HepG2 (cell line): Measurements from ENCODE around the gene UTS2R. TPM values are rescaled to one million over a fixed set of nuclear protein-coding genes. Genes with fewer than 3 reads are reported as not detected.

Experiments
- ATAC-seq: fragments of 200-7000 bp; cut with Tn5 transposase; 3 replicates; pipeline ENCODE4 v1.9.1; 2020; ENCODE audit warnings: mild to moderate bottlenecking, moderate library complexity
- BruUV-seq: library from RNA; stranded (reverse); fragments of 400-500 nt; replicated peaks from 2 replicates; lab custom pipeline; 2021; lab: Mats Ljungman, UMichigan
- CTCF ChIA-PET: fragments of 300-600 bp; formaldehyde crosslinking; extraction: SDS; loops from one replicate; lab custom pipeline; 2021; ENCODE audit warnings: low total read pairs, inconsistent platforms, low intra/inter-chr PET ratio; lab: Yijun Ruan, JAX
- POLR2A ChIA-PET: fragments of 350-600 bp; sonication (Branson Sonifier 250); formaldehyde crosslinking; loops from one replicate; lab custom pipeline; 2020; ENCODE audit warnings: antibody characterized with exemption, inconsistent platforms; lab: Yijun Ruan, JAX
- DNase-seq: peaks from one replicate; pipeline ENCODE4 v3.0.0-alpha.2; 2015; ENCODE audit warnings: low spot score
- FAIRE-seq: peaks from 3 replicates; lab custom pipeline; 2011; peaks lifted over from hg19 to GRCh38; lab: Jason Lieb, UNC
- H2AFZ ChIP-seq: one replicate; pipeline ENCODE4 v1.6.1; 2011; ENCODE audit warnings: low read length, inconsistent platforms
- H3K27ac ChIP-seq: fragments of 300-600 bp; 3 replicates; pipeline ENCODE4 v1.8.0; 2011; ENCODE audit warnings: mixed run types, mild to moderate bottlenecking, mixed read lengths, low read length, inconsistent platforms; ENCODE audit not compliant: insufficient read depth; ENCODE audit errors: extremely low read length
- H3K27me3 ChIP-seq, 2 experiments: fragments of 200-600 bp in 1 of 2; 2 replicates in 1 of 2; 3 replicates in 1 of 2; pipeline versions ENCODE4 v1.6.0 to v1.8.0; 2011; ENCODE audit warnings: low read length in 2 of 2, mild to moderate bottlenecking in 2 of 2, moderate library complexity in 2 of 2, inconsistent platforms in 1 of 2; ENCODE audit not compliant: insufficient read depth in 2 of 2, control insufficient read depth in 1 of 2
- H3K36me3 ChIP-seq, 2 experiments: fragments of 200-600 bp in 1 of 2; replicated peaks in 1 of 2; 2 replicates in 1 of 2; 3 replicates in 1 of 2; pipeline versions ENCODE4 v1.5.1 to v1.8.0; 2011; ENCODE audit warnings: low read length in 2 of 2, inconsistent platforms in 1 of 2; ENCODE audit not compliant: insufficient read depth in 2 of 2, control insufficient read depth in 1 of 2
- H3K4me1 ChIP-seq: 2 replicates; pipeline ENCODE4 v1.5.1; 2012; ENCODE audit warnings: low read length, inconsistent platforms; ENCODE audit not compliant: insufficient read depth
- H3K4me2 ChIP-seq: 2 replicates; pipeline ENCODE4 v1.6.0; 2011; ENCODE audit warnings: low read depth, low read length, inconsistent platforms
- H3K4me3 ChIP-seq, 3 experiments: fragments of 200-600 bp in 1 of 3; sonication (generic), shearing (Covaris generic) in 1 of 3; replicated peaks in 1 of 3; 2 replicates each; pipeline ENCODE4 v1.5.1; 2011 to 2016; ENCODE audit warnings: low read length in 3 of 3, inconsistent platforms in 2 of 3, low read depth in 2 of 3, mild to moderate bottlenecking in 2 of 3, control low read depth in 1 of 3, mixed read lengths in 1 of 3; ENCODE audit not compliant: insufficient read depth in 1 of 3
- H3K79me2 ChIP-seq: one replicate; pipeline ENCODE4 v1.6.1; 2011; ENCODE audit warnings: low read length, inconsistent platforms; ENCODE audit not compliant: insufficient read depth
- H3K9ac ChIP-seq: 2 replicates; pipeline ENCODE4 v1.6.0; 2011; ENCODE audit warnings: mild to moderate bottlenecking, low read depth, low read length, inconsistent platforms; ENCODE audit not compliant: insufficient read depth
- H3K9me3 ChIP-seq: 2 replicates; pipeline ENCODE4 v1.5.1; 2012; ENCODE audit warnings: mild to moderate bottlenecking, low read length
- H4K20me1 ChIP-seq: 2 replicates; pipeline ENCODE4 v1.6.0; 2011; ENCODE audit warnings: inconsistent platforms, mild to moderate bottlenecking, low read length, moderate library complexity; ENCODE audit not compliant: insufficient read depth
- ATF6 ChIP-seq: sonication (generic); formaldehyde crosslinking; conservative IDR thresholded peaks from 2 replicates; pipeline ENCODE4 v1.4.0; 2020; ENCODE audit warnings: missing genetic modification reagents
- BRD4 ChIP-seq: sonication (generic); formaldehyde crosslinking; IDR thresholded peaks from 2 replicates; pipeline ENCODE4 v1.4.0; 2020; ENCODE audit warnings: missing genetic modification reagents
- KDM2A ChIP-seq: sonication (generic); formaldehyde crosslinking; IDR thresholded peaks from 2 replicates; pipeline ENCODE4 v1.4.0; 2020; ENCODE audit warnings: low read depth, missing genetic modification reagents, borderline replicate concordance
- PHF21A ChIP-seq: sonication (generic); formaldehyde crosslinking; IDR thresholded peaks from 2 replicates; pipeline ENCODE4 v1.5.0; 2020; ENCODE audit warnings: mild to moderate bottlenecking, missing genetic modification reagents
- SIX4 ChIP-seq: sonication (generic); formaldehyde crosslinking; IDR thresholded peaks from 2 replicates; pipeline ENCODE4 v1.4.0; 2020; ENCODE audit warnings: missing genetic modification reagents
- TARDBP ChIP-seq: sonication (generic); formaldehyde crosslinking; IDR thresholded peaks from 2 replicates; pipeline ENCODE4 v1.8.0; 2022; ENCODE audit warnings: mild to moderate bottlenecking, missing genetic modification reagents
- ZFY ChIP-seq: sonication (generic); formaldehyde crosslinking; IDR thresholded peaks from 2 replicates; pipeline ENCODE4 v1.4.0; 2020; ENCODE audit warnings: missing genetic modification reagents
- ZMYM2 ChIP-seq: sonication (generic); formaldehyde crosslinking; IDR thresholded peaks from 2 replicates; pipeline ENCODE4 v1.8.0; 2022; ENCODE audit warnings: mild to moderate bottlenecking, missing genetic modification reagents
- ZNF160 ChIP-seq: sonication (generic); formaldehyde crosslinking; IDR thresholded peaks from 2 replicates; pipeline ENCODE4 v1.8.0; 2022; ENCODE audit warnings: mild to moderate bottlenecking, inconsistent platforms, missing genetic modification reagents
- ZNF263 ChIP-seq: sonication (generic); formaldehyde crosslinking; IDR thresholded peaks from 2 replicates; pipeline ENCODE4 v1.4.0; 2020; ENCODE audit warnings: missing genetic modification reagents
- ZNF280B ChIP-seq: sonication (generic); formaldehyde crosslinking; IDR thresholded peaks from 2 replicates; pipeline ENCODE4 v1.5.0; 2020; ENCODE audit warnings: missing genetic modification reagents, mild to moderate bottlenecking, borderline replicate concordance
- ZNF550 ChIP-seq: sonication (generic); formaldehyde crosslinking; IDR thresholded peaks from 2 replicates; pipeline ENCODE4 v1.4.0; 2020; ENCODE audit warnings: mild to moderate bottlenecking, missing genetic modification reagents, borderline replicate concordance
- ZNF574 ChIP-seq: sonication (generic); formaldehyde crosslinking; IDR thresholded peaks from 2 replicates; pipeline ENCODE4 v1.4.0; 2020; ENCODE audit warnings: missing genetic modification reagents
- ZNF598 ChIP-seq: sonication (generic); formaldehyde crosslinking; IDR thresholded peaks from 2 replicates; pipeline ENCODE4 v1.5.1; 2020; ENCODE audit warnings: mild to moderate bottlenecking, missing genetic modification reagents, borderline replicate concordance
- ZNF605 ChIP-seq: sonication (generic); formaldehyde crosslinking; IDR thresholded peaks from 2 replicates; pipeline ENCODE4 v1.8.0; 2022; ENCODE audit warnings: mild to moderate bottlenecking, missing genetic modification reagents
- ZNF768 ChIP-seq: sonication (generic); formaldehyde crosslinking; IDR thresholded peaks from 2 replicates; pipeline ENCODE4 v1.4.0; 2020; ENCODE audit warnings: missing genetic modification reagents
- ZNF816 ChIP-seq: sonication (generic); formaldehyde crosslinking; IDR thresholded peaks from 2 replicates; pipeline ENCODE4 v1.8.0; 2022; ENCODE audit warnings: missing genetic modification reagents, mild to moderate bottlenecking, borderline replicate concordance
- WGBS: methylation state at CpG from one replicate; pipeline ENCODE4 v1.1.6; 2017; ENCODE audit warnings: low lambda C conversion rate; 5-methylcytosine and 5-hydroxymethylcytosine counted together
- in situ Hi-C: cut with HindIII; loops from 2 replicates; pipeline ENCODE4 v1.10.0; 2017; ENCODE audit warnings: low pct_unique_long_range_greater_than_20kb; ENCODE audit not compliant: extremely low pct_ligation_motif_present
- intact Hi-C: fragments of 100-400 bp; cut with micrococcal nuclease; formaldehyde crosslinking; loops from one replicate; pipeline ENCODE4 v1.10.0; 2022; ENCODE audit not compliant: unreplicated experiment
- polyA plus RNA-seq, 8 experiments: library from polyadenylated mRNA; depleted of rRNA in 3 of 8; stranded (reverse) in 7 of 8; unstranded in 1 of 8; fragments of >200 nt; fragmentation: Illumina TruSeq in 4 of 8; extraction: Trizol in 4 of 8; gene quantifications; 2 replicates each; pipeline versions ENCODE4 v1.2.1 to v1.2.3, GENCODE V29; 2011 to 2016; ENCODE audit warnings: low read depth in 4 of 8, missing spikeins in 1 of 8, mixed read lengths in 1 of 8; ENCODE audit not compliant: insufficient read depth in 1 of 8
- total RNA-seq, 5 experiments: library from RNA; depleted of rRNA; stranded (reverse); fragments of >200 nt; fragmentation: Illumina TruSeq; extraction: Trizol; gene quantifications; 2 replicates each; pipeline ENCODE4 v1.2.3, GENCODE V29; 2016; ENCODE audit warnings: low read depth in 1 of 5

UTS2R gene
- total and polyA plus RNA-seq, 2 of the 13 experiments (the other 11 are each of a cell fraction or from before 2014, with no cell fraction given) = 0.13 to 0.15 TPM

- H3K9ac ChIP-seq = peak overlapping the region; percentile 75
- CTCF ChIA-PET = interaction anchor here (0.6 kb wide), 1 partner anchor 905 kb away, joined by 3 read pairs; no protein-coding TSS in a partner anchor
- TF ChIP-seq PHF21A (CRISPR knock-in tag) (no peak), ZNF550 (CRISPR knock-in tag) (peak; percentile 32; the same call in 1 of the 2 replicates), ZFY (CRISPR knock-in tag) (peak; percentile 65; the same call in 1 of the 2 replicates), SIX4 (no peak), ZNF605 (CRISPR knock-in tag) (peak; percentile 45; the same call in 1 of the 2 replicates), ATF6 (no peak), ZNF263 (peak; percentile 63), ZNF768 (CRISPR knock-in tag) (peak; percentile 57; the same call in 1 of the 2 replicates), TARDBP (CRISPR knock-in tag) (0 out of 2 replicates have a peak, but pooled peaks have one; percentile 35), ZNF598 (peak; percentile 59; the same call in 1 of the 2 replicates), ZNF816 (CRISPR knock-in tag) (no peak), KDM2A (CRISPR knock-in tag) (0 out of 2 replicates have a peak, but pooled peaks have one; percentile 43), ZNF574 (CRISPR knock-in tag) (0 out of 2 replicates have a peak, but pooled peaks have one; percentile 41), ZNF160 (no peak), ZNF280B (no peak), ZMYM2 (CRISPR knock-in tag) (no peak), BRD4 (CRISPR knock-in tag) (peak; percentile 9)
Observed at GRCh38 chr17:82338858-82339633, 32.5 kb upstream of the UTS2R start.

More at GRCh38 chr17:82338858-82339633, 32.5 kb upstream of the UTS2R start:
- FAIRE-seq = peak; percentile 53
- WGBS = 39% methylated on average over 29 of the region's 29 CpGs
- Histone ChIP-seq H3K27ac (peak overlapping the region; percentile 72), H3K9me3 (no peaks in the 10 kb centered on the region), H2AFZ (peak overlapping the region; percentile 0), H3K36me3 (no peaks in the 10 kb centered on the region), H3K27me3 (no peaks in the 10 kb centered on the region), H3K79me2 (peaks cover 4% of the 10 kb centered on the region), H3K4me2 (peak overlapping the region; percentile 90), H3K4me3 (peak overlapping the region; percentile 48 to 69 (median 56)), H4K20me1 (no peaks in the 10 kb centered on the region), H3K4me1 (peaks cover 81% of the 10 kb centered on the region)
- intact Hi-C loops = loop anchor here (5.0 to 10.0 kb wide), 2 partner anchors 37 to 176 kb away; partner anchors contain the start of gene FOXK2
- no peak for DNase-seq
- ATAC-seq = peak; percentile 44
- POLR2A ChIA-PET = interaction anchor here (0.8 to 20.8 kb wide), 10 partner anchors 7 to 46 kb away, joined by 3 to 270 read pairs (median 6); partner anchors contain the start of gene CD7
- in situ Hi-C loops = no loop called here
- BruUV-seq = TSS peak; percentile 36
